ENCODE results near the gene ZNF385D. TPM values are rescaled to one million over a fixed set of nuclear protein-coding genes. Genes with fewer than 3 reads are reported as not detected.

The ZNF385D gene
- total and polyA plus RNA-seq, 2 experiments from 2014 or later = 2.7 to 12.3 TPM

GRCh38 chr3:21509731-21510470, 241.1 kb downstream of the ZNF385D start (continued):
- TF ChIP-seq ZNF462 (CRISPR knock-in tag; IDR thresholded peaks at IDR 0.05) (no peak), JUNB (IDR thresholded peaks at IDR 0.05; ENCODE audit: unreplicated experiment) (no peak), REST (IDR thresholded peaks at IDR 0.05; ENCODE audit: unreplicated experiment) (no peak)

GRCh38 chr3:21508246-21508645, 242.8 kb downstream of the ZNF385D start:
- H3K27ac Mint-ChIP-seq = no peak overlapping the region; the same call in 1 of the 2 replicates
- TF ChIP-seq STAT1 (IDR thresholded peaks at IDR 0.05; ENCODE audit: unreplicated experiment) (no peak), EZH2phosphoT487 (IDR thresholded peaks at IDR 0.05; ENCODE audit: unreplicated experiment) (no peak), CTCF (conservative IDR thresholded peaks at IDR 0.05; ENCODE audit: low read depth in 2 of 2) (no peak), REST (IDR thresholded peaks at IDR 0.05; ENCODE audit: unreplicated experiment) (no peak), POLR2AphosphoS5 (IDR thresholded peaks at IDR 0.05; ENCODE audit: low read depth) (no peak), EZH2 (IDR thresholded peaks at IDR 0.05; ENCODE audit: low read depth, unreplicated experiment) (no peak), ZNF114 (CRISPR knock-in tag; IDR thresholded peaks at IDR 0.05) (no peak)

More at GRCh38 chr3:21508246-21508645, 242.8 kb downstream of the ZNF385D start:
- no peaks in the 10 kb centered on the region for H3K36me3 ChIP-seq (ENCODE audit: insufficient read depth)
- Mint-ChIP-seq H3K4me1 (0 out of 3 replicates have a peak, but pooled peaks cover 3% of the 10 kb centered on the region), H3K36me3 (ENCODE audit: low read depth) (no peaks in the 10 kb centered on the region), H3K4me3 (no peak overlapping the region), H3K27me3 (ENCODE audit: insufficient read depth, low read depth, poor library complexity) (no peaks in the 10 kb centered on the region), H3K9me3 (no peaks in the 10 kb centered on the region)
- no peak overlapping the region for H2AFZ ChIP-seq
- no peak for DNase-seq (ENCODE audit: low spot score)
- H3K4me3 ChIP-seq = no peak overlapping the region
- no peaks in the 10 kb centered on the region for H3F3A ChIP-seq (replicated peaks; ENCODE audit: low read depth)
- no peaks in the 10 kb centered on the region for H3K79me2 ChIP-seq (replicated peaks; ENCODE audit: insufficient read depth)
- no peak for ATAC-seq
- H3K27ac ChIP-seq (ENCODE audit: low read depth) = no peak overlapping the region
- no peak overlapping the region for H3K4me2 ChIP-seq
- H3K27me3 ChIP-seq (ENCODE audit: insufficient read depth) = no peaks in the 10 kb centered on the region
- H3K9me2 ChIP-seq (ENCODE audit: insufficient read depth) = no peaks in the 10 kb centered on the region
- H4K20me1 ChIP-seq (replicated peaks; ENCODE audit: insufficient read depth) = no peaks in the 10 kb centered on the region
- peaks cover 11% of the 10 kb centered on the region; the same call in 1 of the 2 replicates for H3K4me1 ChIP-seq (ENCODE audit: insufficient read depth)

Measured in GM23338 (cell line).